Measurements from ENCODE around the gene SLC41A3.

DNA sequence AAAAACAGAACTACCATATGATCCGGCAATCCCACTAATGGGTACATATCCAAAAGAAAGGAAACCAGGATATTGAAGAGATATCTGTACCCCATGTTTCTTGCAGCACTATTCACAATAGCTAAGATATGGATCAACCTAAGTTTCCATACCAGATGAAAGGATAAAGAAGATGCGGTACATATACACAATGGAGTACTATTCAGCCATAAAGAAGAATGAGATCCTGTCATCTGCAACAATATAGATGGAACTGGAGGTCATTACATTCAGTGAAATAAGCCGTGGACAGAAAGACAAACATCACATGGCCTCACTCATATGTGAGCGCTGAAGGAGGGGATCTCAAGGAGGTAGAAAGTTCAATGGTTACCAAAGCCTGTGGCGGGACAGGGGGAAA, 3.0 kb downstream of the SLC41A3 start:
- TF ChIP-seq POLR2A (IDR thresholded peaks at IDR 0.05): no peak
- TF ChIP-seq, protein P1, sequence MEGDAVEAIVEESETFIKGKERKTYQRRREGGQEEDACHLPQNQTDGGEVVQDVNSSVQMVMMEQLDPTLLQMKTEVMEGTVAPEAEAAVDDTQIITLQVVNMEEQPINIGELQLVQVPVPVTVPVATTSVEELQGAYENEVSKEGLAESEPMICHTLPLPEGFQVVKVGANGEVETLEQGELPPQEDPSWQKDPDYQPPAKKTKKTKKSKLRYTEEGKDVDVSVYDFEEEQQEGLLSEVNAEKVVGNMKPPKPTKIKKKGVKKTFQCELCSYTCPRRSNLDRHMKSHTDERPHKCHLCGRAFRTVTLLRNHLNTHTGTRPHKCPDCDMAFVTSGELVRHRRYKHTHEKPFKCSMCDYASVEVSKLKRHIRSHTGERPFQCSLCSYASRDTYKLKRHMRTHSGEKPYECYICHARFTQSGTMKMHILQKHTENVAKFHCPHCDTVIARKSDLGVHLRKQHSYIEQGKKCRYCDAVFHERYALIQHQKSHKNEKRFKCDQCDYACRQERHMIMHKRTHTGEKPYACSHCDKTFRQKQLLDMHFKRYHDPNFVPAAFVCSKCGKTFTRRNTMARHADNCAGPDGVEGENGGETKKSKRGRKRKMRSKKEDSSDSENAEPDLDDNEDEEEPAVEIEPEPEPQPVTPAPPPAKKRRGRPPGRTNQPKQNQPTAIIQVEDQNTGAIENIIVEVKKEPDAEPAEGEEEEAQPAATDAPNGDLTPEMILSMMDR (IDR thresholded peaks at IDR 0.05): no peak

Data from adrenal gland (tissue), 5 donors.